A549 (cell line): Measurements from ENCODE around the gene CGN.

Experiments
- CTCF ChIP-seq: fragments of >200 bp; sonication (Bioruptor Twin); formaldehyde crosslinking; IDR thresholded peaks from 3 replicates; pipeline ENCODE4 v1.5.1; 2016
- EP300 ChIP-seq, 2 experiments: fragments of >200 bp; sonication (Bioruptor Twin); formaldehyde crosslinking; IDR thresholded peaks; 2 replicates in 1 of 2; 3 replicates in 1 of 2; pipeline ENCODE4 v1.6.1; 2016 to 2017
- JUN ChIP-seq, 2 experiments: fragments of >200 bp; sonication (Bioruptor Twin); formaldehyde crosslinking; IDR thresholded peaks; 2 replicates in 1 of 2; 3 replicates in 1 of 2; pipeline ENCODE4 v1.6.1; 2016 to 2017
- KDM5A ChIP-seq: fragments of 200-600 bp; sonication (generic); IDR thresholded peaks from 2 replicates; pipeline ENCODE4 v1.6.1; 2016; ENCODE audit warnings: antibody characterized with exemption, mild to moderate bottlenecking
- RFX5 ChIP-seq: fragments of 450-650 bp; IDR thresholded peaks from 2 replicates; pipeline ENCODE4 v1.7.1; 2014; ENCODE audit warnings: antibody characterized with exemption, mild to moderate bottlenecking, moderate library complexity

- TF ChIP-seq CTCF = no peak
- TF ChIP-seq EP300 (IDR thresholded peaks at IDR 0.05) = no peak
- TF ChIP-seq RFX5 = no peak
- no peak for TF ChIP-seq JUN (IDR thresholded peaks at IDR 0.05)
- TF ChIP-seq KDM5A = no peak
These were observed 73.1 kb downstream of the CGN start for GRCh38 chr1:151584278-151584677.
